ENCODE data around the gene KCNMB1.

DNA sequence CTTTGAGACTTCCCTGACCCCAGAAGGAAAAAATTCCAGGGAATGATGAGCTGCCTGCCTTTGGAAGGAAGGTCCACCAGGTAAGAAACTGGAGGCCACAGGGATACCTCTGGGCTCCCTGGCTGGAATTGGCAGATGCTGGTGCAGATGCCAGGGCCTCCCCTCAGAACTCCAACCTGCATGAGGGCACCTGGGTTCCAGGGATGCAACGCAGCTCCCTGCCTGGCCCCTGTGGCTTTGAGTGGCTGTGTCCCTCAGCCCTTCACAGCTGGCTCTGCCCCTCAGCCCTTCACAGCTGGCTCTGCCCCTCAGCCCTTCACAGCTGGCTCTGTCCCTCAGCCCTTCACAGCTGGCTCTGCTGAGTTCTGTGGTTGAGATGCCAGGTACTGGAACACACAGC is 13.9 kb downstream of the KCNMB1 start:
- TF ChIP-seq CTCF (conservative IDR thresholded peaks at IDR 0.05 in 1 of 2, IDR thresholded peaks at IDR 0.05 in 1 of 2; ENCODE audit: low read depth in 1 of 2, low read length in 2 of 2) (no peak), EZH2 (IDR thresholded peaks at IDR 0.05; ENCODE audit: low read length, missing control alignments) (no peak)
